Activated CD4-positive, alpha-beta T cell treated with anti-CD3 and anti-CD28 coated beads for 4 hours (primary cell): ENCODE data around the gene UBR4.
"Not testable (repeated sequence)": the region's sequence is repeated elsewhere in the genome, so short reads cannot be mapped to it uniquely, and the experiment has no call there.

ENCODE experiments used
- DNase-seq, 2 donors: peaks; one replicate each; pipeline ENCODE4 v3.0.0-alpha.2; 2020

UBR4 gene

GRCh38 chr1:19209990-19210771 lies at the start of gene UBR4:
TSS of gene UBR4 (minus strand) at chr1:19210266. CDS start at chr1:19210248, 18 bp downstream.
- DNase-seq = peak; percentile 96 to 97

DNA sequence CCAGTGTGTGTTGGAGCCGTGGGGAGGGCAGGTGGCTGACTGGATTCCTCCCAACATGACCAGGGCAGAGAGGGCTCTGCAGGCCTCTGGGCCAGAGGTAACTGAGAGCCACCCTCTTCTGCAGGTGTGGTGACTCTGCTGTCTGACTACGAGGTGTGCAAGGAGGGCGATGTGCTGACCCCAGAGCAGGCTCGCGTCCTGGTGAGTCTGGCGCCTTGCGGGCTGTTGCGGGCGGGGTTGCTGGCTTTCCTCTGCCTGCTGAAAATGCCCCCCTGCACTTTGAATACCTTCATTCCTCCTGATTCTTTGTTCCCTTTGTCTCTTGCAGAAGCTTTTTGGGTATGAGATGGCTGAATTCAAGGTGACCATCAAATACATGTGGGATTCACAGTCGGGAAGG lies 48.3 kb upstream of the UBR4 start:
- DNase-seq = no peak

DNA sequence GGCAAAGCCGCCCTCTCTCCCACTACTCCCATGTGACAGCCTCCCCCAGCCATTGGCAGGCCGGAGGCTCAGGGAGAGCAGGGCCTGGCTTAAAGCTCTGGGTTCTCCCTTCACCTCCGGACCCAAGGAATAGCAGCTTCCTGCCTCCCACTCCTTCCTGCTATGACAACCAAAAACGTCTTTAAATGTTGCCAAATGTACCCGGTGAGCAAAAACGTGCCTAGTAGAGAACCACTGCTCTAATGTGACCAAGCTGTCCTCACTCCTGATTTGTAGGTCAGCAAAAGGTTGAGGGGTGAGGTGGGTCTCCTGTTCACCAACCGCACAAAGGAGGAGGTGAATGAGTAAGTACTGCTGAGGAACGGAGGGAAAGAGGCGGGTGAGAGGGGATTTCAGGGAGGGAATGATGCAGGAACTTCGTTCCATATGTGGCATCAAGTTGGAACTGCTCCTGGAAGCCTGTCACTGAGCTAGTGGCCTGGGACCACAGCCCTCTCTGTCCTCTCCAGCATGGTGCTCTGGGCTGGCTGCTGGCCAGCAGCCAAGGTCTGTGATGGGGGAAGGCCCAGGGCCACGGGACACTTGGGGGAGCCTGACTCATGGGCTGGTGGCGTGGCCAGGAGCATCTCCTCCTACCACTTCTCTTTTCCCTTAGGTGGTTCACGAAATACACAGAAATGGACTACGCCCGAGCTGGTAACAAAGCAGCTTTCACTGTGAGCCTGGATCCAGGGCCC lies 47.3 kb upstream of the UBR4 start:
- DNase-seq = no peak

- not testable (repeated sequence) for DNase-seq
Observed at GRCh38 chr1:19256301-19256700, 46.2 kb upstream of the UBR4 start.

DNA sequence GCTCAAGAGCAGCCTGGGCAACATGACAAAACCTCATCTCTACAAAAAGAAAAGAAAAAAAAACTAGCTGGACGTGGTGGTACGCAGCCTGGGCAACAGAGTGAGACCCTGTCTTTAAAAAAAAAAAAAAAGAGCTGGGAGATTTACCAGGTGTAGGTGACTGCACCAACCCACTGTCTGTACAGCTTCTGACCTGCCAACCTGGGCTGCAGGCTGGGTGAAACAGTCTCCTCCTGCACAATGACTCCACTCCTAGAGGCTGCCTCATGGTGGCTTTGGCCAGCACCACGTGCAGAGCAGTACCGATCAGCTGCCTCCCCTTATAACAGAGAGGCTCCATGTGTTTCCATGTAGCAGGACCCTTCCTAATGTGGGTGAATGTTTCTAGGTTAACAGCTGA lies 45.2 kb upstream of the UBR4 start:
- DNase-seq = no peak

- DNase-seq = no peak
Observed at GRCh38 chr1:19254416-19254815, 44.4 kb upstream of the UBR4 start.

GRCh38 chr1:19251305-19252196 lies 41.5 kb upstream of the UBR4 start, which contains the start of the genes EMC1 and MRTO4:
TSS of gene EMC1 (minus strand) at chr1:19251524. CDS start at chr1:19251509, 15 bp downstream.
TSS of gene MRTO4 (plus strand) at chr1:19251805. CDS start at chr1:19251836, 31 bp downstream.
- peak; percentile 87 to 88 for DNase-seq

- no peak for DNase-seq
Observed at GRCh38 chr1:19250629-19251304, 40.7 kb upstream of the UBR4 start.

- peak; percentile 61 to 72 for DNase-seq
Observed at GRCh38 chr1:19240673-19241538, 30.8 kb upstream of the UBR4 start.

DNA sequence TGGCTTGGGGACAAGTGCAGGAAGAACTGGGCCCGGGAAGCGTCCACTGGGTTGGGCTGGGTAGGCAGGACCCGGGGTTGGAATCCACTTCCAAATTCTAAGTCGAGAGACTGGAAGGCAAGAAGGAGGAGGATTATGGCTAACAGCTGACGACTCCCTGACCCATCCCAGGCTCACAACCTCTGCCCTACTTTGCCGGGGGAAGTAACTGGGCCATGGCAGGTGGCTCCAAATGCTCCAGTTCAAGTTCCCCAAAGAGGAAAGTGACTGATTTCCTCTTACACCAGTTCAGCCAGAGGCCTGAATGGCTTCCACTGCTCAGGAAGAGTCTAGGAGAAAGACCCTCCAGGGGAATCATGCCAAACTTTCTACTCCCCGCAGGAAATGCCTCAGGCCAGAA lies 29.8 kb upstream of the UBR4 start:
- DNase-seq = no peak

DNA sequence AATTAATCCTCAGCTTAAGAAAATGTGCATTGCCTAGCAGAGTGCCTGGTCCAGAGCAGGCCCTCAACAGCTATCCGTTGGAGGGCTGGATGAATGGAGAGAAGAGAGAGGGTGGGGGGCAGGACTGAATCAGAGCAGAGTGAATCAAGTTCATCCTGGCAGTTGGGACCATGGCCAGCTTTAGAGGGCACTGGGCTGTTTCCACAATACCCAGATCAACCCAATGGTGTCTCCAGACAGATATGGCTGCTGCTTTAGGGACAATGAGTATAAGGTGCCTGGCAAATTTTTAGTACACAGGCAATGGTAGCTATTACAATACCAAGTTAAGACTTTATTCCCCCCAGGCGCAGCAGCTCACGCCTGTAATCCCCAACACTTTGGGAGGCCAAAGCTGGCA lies 24.2 kb upstream of the UBR4 start:
- DNase-seq = no peak

GRCh38 chr1:19232524-19232846 lies 22.4 kb upstream of the UBR4 start:
- no peak for DNase-seq

DNA sequence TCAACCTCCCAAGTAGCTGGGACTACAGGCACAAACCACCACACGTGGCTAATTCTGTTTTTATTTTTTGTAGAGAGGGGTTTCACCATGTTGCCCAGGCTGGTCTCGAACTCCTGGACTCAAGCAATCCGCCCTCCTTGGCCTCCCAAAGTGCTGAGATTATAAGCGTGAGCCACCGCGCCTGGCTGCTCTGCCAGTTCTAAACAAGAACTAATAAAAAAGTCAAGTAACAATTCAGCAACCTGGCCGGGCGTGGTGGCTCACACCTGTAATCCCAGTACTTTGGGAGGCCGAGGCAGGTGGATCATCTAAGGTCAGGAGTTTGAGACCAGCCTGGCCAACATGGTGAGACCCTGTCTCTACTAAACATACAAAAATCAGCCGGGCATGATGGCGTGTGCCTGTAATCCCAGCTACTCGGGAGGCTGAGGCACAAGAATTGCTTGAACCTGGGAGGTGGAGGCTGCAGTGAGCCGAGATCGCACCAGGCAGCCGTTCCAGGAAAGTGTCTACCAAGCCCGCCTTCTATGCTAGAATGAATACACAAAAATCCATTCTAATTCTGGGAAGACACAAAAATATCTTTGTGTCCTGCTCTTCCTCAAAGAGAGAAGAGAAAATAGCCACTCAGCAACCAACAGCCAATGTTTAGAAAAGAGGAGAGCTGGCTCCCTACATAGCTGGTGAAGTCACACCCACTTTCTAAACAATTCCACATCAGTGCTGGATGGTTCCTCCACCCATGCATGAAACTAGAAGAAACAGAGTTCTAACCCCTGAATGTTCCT lies 21.9 kb upstream of the UBR4 start:
- DNase-seq = not testable (repeated sequence)

GRCh38 chr1:19229828-19230325 lies 19.8 kb upstream of the UBR4 start:
- no peak for DNase-seq

DNA sequence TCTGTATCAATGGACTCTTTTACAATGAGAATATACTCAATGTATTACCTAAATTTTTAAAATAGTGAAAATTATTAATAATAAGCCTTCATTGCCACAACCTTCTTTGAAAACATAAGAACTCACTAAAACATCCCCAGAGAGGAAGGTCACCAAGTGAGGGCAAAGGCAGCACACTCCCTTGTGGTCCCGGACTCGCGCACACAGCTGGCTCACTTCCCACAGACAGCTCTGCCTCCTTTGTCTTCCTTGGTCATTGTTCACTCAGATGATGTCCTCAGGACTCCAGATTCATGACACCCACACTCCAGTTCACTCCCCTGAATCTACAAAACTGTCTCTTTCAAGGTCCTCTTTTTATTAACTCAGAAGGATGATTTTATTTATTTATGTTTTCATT lies 19.2 kb upstream of the UBR4 start:
- no peak for DNase-seq

DNA sequence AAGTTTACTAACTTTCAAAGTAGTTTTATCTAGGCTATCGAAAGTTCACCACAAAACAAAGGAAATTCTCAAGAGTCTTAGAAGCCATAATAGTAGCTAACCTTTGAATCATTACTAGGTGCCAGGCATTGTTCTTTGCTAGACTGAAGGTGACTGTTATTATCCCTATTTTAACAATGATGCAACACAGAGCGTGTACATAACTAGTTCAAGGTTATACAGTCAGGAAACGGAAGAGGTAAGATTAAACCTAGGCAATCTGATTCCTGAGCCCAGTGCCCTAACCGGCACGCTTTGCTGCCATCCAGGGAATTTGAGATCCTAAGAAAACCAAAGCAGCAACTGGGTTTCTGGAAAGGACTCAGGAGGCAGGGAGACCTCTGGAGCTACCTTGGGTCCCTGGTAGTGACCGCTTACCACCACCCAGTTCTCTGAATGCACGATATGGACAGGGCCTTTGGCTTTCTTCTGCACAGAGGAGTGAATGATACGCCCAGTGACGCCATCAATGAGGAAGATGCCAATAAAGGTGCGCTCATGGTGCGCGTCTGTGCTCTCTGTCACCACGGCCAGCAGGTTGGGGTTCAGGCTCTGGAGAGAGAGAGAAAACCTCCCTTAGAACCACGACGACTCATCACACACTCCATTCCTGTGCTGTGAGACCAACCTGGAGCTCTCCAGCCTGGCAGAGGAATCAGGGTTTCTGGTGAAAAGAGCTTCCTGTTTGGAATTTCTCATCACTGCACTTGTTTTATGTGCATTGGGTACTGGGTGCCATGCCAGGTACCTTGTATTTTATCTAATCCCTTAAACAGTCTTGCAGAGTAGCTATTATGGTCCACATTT lies 13.1 kb upstream of the UBR4 start:
- DNase-seq = no peak

DNA sequence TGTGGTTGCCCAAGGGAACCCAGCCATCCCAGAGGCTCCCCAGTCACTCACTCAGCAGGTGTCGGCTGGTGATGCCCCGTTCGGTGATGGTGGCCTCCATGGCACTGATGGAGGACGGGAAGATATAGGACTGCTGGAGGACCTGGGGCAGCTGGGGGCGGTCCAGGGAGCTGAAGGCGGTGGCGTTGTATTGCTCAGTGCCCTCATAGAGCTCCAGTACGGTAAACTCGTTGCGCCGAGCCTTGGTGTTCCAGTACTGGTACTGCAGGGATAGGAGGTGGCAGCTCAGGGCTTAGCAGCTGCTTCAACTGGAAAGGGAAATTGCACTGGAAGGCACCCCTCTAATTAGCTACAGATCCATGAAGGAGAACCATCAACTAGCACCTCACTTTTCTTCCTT lies 12.5 kb upstream of the UBR4 start:
- DNase-seq = no peak

DNA sequence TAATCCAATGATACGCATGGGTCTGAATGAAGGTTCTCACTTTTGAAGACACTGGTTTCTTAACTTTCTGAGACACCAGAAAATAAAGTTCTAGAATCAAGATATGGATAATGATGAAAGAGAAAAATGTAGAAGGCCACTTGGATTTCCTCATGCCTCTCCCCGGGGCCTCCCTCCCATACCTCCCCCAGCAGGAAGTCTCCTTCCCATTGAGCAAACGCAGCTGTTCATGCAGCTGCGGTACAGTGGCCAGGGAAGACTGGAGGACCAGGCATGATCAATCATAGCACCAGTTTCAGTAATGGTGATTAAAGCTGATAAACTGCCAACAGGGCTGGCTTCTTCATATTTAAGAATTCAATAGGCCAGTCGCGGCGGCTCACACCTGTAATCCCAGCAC lies 10.9 kb upstream of the UBR4 start:
- no peak for DNase-seq

DNA sequence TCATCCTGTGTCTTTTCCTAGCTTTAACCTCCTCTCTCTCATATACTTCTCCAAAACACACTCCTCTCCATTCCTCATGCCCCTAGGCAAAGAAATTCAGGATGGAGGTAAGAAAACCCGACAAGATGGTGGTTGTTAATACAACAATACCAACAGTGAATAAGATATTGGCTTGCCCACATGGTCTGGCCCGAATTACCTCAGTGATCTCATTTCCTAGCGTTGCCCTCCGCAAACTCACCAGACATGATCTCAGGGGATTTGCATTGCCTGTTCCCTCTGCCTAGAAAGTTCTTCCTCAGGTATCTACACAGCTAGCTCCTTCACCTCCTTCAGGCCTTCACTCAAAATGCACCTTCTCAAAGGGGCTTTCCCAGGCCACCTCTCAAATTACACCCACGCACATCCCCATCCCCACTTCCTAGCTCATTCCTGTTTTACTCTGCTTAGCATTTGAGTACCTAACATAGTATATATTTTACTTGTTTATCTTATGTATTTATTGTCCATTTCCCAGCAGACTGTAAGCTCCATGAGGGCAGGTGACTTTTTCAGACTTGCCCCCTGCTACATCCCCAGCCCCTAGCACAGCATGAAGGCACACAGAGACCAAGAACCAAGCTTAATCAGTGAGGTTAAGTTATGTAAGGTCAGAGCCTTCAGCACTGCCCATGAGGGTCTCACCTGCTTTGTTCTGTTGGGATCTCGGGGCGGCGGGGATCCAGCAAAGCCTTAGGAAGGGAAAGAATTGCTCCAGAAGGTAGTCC lies 10.2 kb upstream of the UBR4 start:
- DNase-seq = no peak
